Prostate gland (tissue), 2 donors: ENCODE results near the gene CPSF2.

Source experiments
- CTCF ChIP-seq, 4 experiments: fragments of 200-600 bp in 2 of 4; fragments of 450-650 bp in 2 of 4; sonication (generic) in 2 of 4; IDR thresholded peaks; 1 replicate in 3 of 4; 2 replicates in 1 of 4; pipeline ENCODE4 v1.5.1; 2016 to 2019; ENCODE audit warnings: antibody characterized with exemption in 4 of 4, mild to moderate bottlenecking in 2 of 4, moderate library complexity in 2 of 4
- POLR2A ChIP-seq: fragments of 450-650 bp; IDR thresholded peaks from one replicate; pipeline ENCODE4 v1.6.1; 2016; ENCODE audit warnings: antibody characterized with exemption, mild to moderate bottlenecking
- POLR2AphosphoS5 ChIP-seq: sonication (generic); formaldehyde crosslinking; IDR thresholded peaks from one replicate; pipeline ENCODE4 v1.6.1; 2017; ENCODE audit warnings: antibody characterized with exemption

DNA sequence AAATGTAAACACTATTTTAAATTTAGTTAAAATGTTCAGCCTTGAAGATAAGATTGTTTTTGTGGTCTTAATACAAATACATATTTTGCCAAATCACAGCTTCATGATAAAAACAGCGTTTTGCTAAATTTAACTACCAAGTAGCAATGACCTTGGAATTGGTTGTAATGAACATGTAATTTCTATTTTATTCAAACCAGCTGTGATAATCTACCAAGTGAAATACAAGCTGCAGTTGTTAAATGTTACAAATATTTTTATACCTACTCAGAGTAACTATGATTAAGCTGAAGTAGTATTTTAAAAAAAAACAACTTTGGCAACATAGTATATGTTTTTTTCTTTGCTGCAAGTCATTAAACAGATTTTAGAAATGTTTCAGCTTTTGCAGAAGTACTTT lies 96.2 kb downstream of the CPSF2 start:
- no peak for TF ChIP-seq POLR2A
- TF ChIP-seq CTCF (IDR thresholded peaks at IDR 0.05), result no peak
- no peak for TF ChIP-seq POLR2AphosphoS5
